Lower lobe of right lung (tissue), 2 donors: ENCODE results near the gene MKX. TPM values are rescaled to one million over a fixed set of nuclear protein-coding genes. Genes with fewer than 3 reads are reported as not detected.

Experiments used
- ATAC-seq, 2 donors: fragments of 200-7000 bp; cut with Tn5 transposase; one replicate each; pipeline ENCODE4 v1.9.1; 2020 to 2022; ENCODE audit warnings: mild to moderate bottlenecking in 2 of 2, moderate library complexity in 2 of 2
- DNase-seq: peaks from one replicate; pipeline ENCODE4 v3.0.0-alpha.2; 2020
- H3K27ac ChIP-seq: fragments of 200-600 bp; one replicate; pipeline ENCODE4 v1.8.0; 2022
- H3K27me3 ChIP-seq: fragments of 200-600 bp; one replicate; pipeline ENCODE4 v1.8.0; 2022; ENCODE audit warnings: low read depth
- H3K36me3 ChIP-seq: fragments of 200-600 bp; one replicate; pipeline ENCODE4 v1.8.0; 2022; ENCODE audit warnings: mild to moderate bottlenecking
- H3K4me1 ChIP-seq: fragments of 200-600 bp; one replicate; pipeline ENCODE4 v1.8.0; 2022
- H3K4me3 ChIP-seq: fragments of 200-600 bp; one replicate; pipeline ENCODE4 v1.8.0; 2022; ENCODE audit warnings: mild to moderate bottlenecking
- H3K9me3 ChIP-seq: fragments of 200-600 bp; one replicate; pipeline ENCODE4 v1.8.0; 2022
- CTCF ChIP-seq: fragments of 200-600 bp; IDR thresholded peaks from one replicate; pipeline ENCODE4 v1.8.0; 2022; ENCODE audit warnings: antibody characterized with exemption, mild to moderate bottlenecking
- intact Hi-C: fragments of 100-400 bp; cut with DNase I; formaldehyde crosslinking; loops from one replicate; pipeline ENCODE4 v1.11.0; 2022
- total RNA-seq: library from RNA; stranded (reverse); fragmentation: NEBNext Ultra II Directional; extraction: Animal tissue kit (Norgen Biotek cat#: 25700); gene quantifications from one replicate; pipeline ENCODE4 v1.2.1, GENCODE V29; 2021
- donor health status: DM: no; HTN: yes; CAD: no; lungs with severe emphysema.

MKX gene
- total RNA-seq, 1 donor from 2014 or later = 1.6 TPM

GRCh38 chr10:27741173-27742091, 4.2 kb downstream of the MKX start:
- Histone ChIP-seq H3K27me3 (peaks cover 68% of the 10 kb centered on the region), H3K4me1 (peaks cover 48% of the 10 kb centered on the region), H3K4me3 (peak overlapping the region; percentile 67), H3K27ac (no peak overlapping the region), H3K9me3 (no peaks in the 10 kb centered on the region), H3K36me3 (no peaks in the 10 kb centered on the region)
- intact Hi-C loops = no loop called here
- no peak for TF ChIP-seq CTCF
- ATAC-seq (no peak), DNase-seq (no peak)

- H3K4me3 ChIP-seq = no peak overlapping the region
- H3K27me3 ChIP-seq = peaks cover 18% of the 10 kb centered on the region
- no peak for DNase-seq
- H3K36me3 ChIP-seq = no peaks in the 10 kb centered on the region
- intact Hi-C loops = no loop called here
- no peak overlapping the region for H3K27ac ChIP-seq
- no peak for ATAC-seq
- H3K9me3 ChIP-seq = no peaks in the 10 kb centered on the region
- peaks cover 4% of the 10 kb centered on the region for H3K4me1 ChIP-seq
- TF ChIP-seq CTCF = no peak
Measured at GRCh38 chr10:27736396-27736795, 9.2 kb downstream of the MKX start.

- TF ChIP-seq CTCF = no peak
- H3K27ac ChIP-seq = no peak overlapping the region
- H3K27me3 ChIP-seq = no peaks in the 10 kb centered on the region
- H3K36me3 ChIP-seq = no peaks in the 10 kb centered on the region
- DNase-seq = no peak
- H3K4me1 ChIP-seq = no peaks in the 10 kb centered on the region
- H3K4me3 ChIP-seq = no peak overlapping the region
- ATAC-seq = no peak
- H3K9me3 ChIP-seq = no peaks in the 10 kb centered on the region
- intact Hi-C loops = no loop called here
Measured at GRCh38 chr10:27730041-27730440, 15.6 kb downstream of the MKX start.

GRCh38 chr10:27728338-27728737, 17.3 kb downstream of the MKX start:
- no peaks in the 10 kb centered on the region for H3K36me3 ChIP-seq
- H3K9me3 ChIP-seq = no peaks in the 10 kb centered on the region
- no peaks in the 10 kb centered on the region for H3K4me1 ChIP-seq
- ATAC-seq (no peak), DNase-seq (no peak)
- intact Hi-C loops = no loop called here
- TF ChIP-seq CTCF = no peak
- no peak overlapping the region for H3K27ac ChIP-seq
- no peaks in the 10 kb centered on the region for H3K27me3 ChIP-seq
- H3K4me3 ChIP-seq = no peak overlapping the region

GRCh38 chr10:27724287-27724686, 21.3 kb downstream of the MKX start:
- no peak overlapping the region for H3K27ac ChIP-seq
- no peaks in the 10 kb centered on the region for H3K27me3 ChIP-seq
- no peak overlapping the region for H3K4me3 ChIP-seq
- ATAC-seq = no peak
- DNase-seq = no peak
- H3K4me1 ChIP-seq = no peaks in the 10 kb centered on the region
- intact Hi-C loops = no loop called here
- no peaks in the 10 kb centered on the region for H3K36me3 ChIP-seq
- TF ChIP-seq CTCF = no peak
- no peaks in the 10 kb centered on the region for H3K9me3 ChIP-seq
